Fibroblast of villous mesenchyme (primary cell): ENCODE results near the gene PICALM. TPM values are rescaled to one million over a fixed set of nuclear protein-coding genes. Genes with fewer than 3 reads are reported as not detected.

Source experiments
- DNase-seq: peaks from one replicate; pipeline ENCODE4 v3.0.0-alpha.2; 2010; ENCODE audit warnings: low read depth
- H3K4me3 ChIP-seq: 2 replicates; pipeline ENCODE4 v1.5.1; 2011; ENCODE audit warnings: low read depth, mild to moderate bottlenecking, low read length
- CTCF ChIP-seq: IDR thresholded peaks from 2 replicates; pipeline ENCODE4 v1.5.1; 2012; ENCODE audit warnings: low read depth, mild to moderate bottlenecking, low read length; ENCODE audit not compliant: insufficient read depth
- total RNA-seq: library from RNA; depleted of rRNA; stranded (reverse); fragments of >200 nt; gene quantifications from 2 replicates; pipeline ENCODE4 v1.2.3, GENCODE V29; 2012

The PICALM gene
- total RNA-seq, 1 donor: 388 TPM

- TF ChIP-seq CTCF: no peak
- no peak for DNase-seq
- no peak overlapping the region for H3K4me3 ChIP-seq
Observed at GRCh38 chr11:85922367-85922766, 146.5 kb downstream of the PICALM start.

GRCh38 chr11:85918910-85919794 is 149.7 kb downstream of the PICALM start:
- no peak for DNase-seq
- H3K4me3 ChIP-seq: no peak overlapping the region
- no peak for TF ChIP-seq CTCF

GRCh38 chr11:85914425-85914824 is 154.5 kb downstream of the PICALM start:
- no peak overlapping the region for H3K4me3 ChIP-seq
- no peak for TF ChIP-seq CTCF

GRCh38 chr11:85913513-85913912 is 155.4 kb downstream of the PICALM start:
- TF ChIP-seq CTCF: no peak
- DNase-seq: no peak
- no peak overlapping the region for H3K4me3 ChIP-seq

More at GRCh38 chr11:85914425-85914824, 154.5 kb downstream of the PICALM start:
- DNase-seq: no peak

GRCh38 chr11:85912414-85912813 is 156.5 kb downstream of the PICALM start:
- no peak for DNase-seq
- TF ChIP-seq CTCF: no peak
- H3K4me3 ChIP-seq: no peak overlapping the region

Other genes with a start within 250 kb of the PICALM start
- not detected in 2 replicates for gene CCDC83, start 213.7 kb downstream of the PICALM start, total RNA-seq
- 15.5 and 25.9 TPM in 2 replicates for gene EED, start 175.7 kb upstream of the PICALM start, total RNA-seq
- gene HIKESHI, start 233.2 kb upstream of the PICALM start, total RNA-seq: 74.4 and 101 TPM in 2 replicates